GM21447 (cell line): Measurements from ENCODE around the gene SHISA8.

Source experiments
- ATAC-seq: cut with Tn5 transposase; IDR thresholded peaks from one replicate; pipeline ENCODE4 v1.9.1; 2021; ENCODE audit not compliant: unreplicated experiment

The SHISA8 gene

DNA sequence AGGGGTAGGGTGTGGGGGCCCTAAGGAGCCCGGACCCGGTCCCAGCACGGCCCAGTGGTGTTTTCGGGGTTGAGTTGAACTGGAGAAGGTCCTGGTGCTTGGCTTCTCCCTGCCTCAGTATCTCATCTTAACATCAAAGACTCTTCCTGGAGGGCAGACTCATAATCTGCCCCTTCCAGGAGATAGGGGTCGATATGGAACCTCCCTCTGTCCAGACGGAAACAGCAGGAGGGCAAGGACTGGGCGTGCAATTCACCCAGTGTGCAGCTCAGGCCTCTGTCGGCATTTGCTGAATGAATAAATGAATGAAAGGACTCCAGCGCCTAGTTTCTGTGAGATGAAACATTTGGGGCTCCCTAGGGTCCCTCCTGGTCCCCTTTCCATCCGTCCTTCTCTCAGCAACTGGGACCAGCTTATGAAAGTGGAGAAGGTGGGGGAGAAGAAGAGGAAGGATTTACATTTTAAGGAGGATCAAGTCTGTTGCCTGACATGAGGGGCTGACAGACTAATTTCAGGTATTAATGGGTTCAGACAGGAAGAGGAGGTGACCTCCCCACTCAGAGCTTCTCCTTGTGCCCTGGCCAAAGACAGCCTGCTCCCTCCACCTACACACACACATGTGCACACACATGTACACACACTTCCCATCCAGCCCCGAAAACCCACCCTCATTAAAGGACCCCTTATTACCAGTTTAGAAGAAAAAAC, 1.1 kb upstream of the SHISA8 start:
- ATAC-seq: no peak

DNA sequence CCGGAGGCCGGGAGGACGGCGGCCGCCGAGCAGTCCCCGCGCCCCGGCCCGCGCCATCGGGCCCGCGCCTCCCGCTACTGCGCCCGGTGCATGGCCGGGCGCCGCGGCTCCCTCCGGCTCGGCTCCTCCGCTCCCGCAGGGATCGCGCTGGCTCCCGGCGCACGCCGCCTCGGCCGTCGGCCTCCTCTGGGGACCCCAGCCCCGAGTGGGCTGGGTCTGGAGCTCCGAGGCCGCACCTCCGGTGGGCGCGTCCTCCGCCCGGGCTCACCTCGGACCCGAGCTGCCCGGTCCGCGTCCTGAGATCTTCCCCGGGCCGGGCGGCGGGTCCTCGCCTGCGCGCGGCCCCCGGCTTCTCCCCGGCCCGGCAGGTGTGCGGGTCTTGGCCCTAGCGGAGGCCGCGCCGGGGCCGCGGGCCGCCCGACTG, 251 bp downstream of the SHISA8 start:
- ATAC-seq: no peak

DNA sequence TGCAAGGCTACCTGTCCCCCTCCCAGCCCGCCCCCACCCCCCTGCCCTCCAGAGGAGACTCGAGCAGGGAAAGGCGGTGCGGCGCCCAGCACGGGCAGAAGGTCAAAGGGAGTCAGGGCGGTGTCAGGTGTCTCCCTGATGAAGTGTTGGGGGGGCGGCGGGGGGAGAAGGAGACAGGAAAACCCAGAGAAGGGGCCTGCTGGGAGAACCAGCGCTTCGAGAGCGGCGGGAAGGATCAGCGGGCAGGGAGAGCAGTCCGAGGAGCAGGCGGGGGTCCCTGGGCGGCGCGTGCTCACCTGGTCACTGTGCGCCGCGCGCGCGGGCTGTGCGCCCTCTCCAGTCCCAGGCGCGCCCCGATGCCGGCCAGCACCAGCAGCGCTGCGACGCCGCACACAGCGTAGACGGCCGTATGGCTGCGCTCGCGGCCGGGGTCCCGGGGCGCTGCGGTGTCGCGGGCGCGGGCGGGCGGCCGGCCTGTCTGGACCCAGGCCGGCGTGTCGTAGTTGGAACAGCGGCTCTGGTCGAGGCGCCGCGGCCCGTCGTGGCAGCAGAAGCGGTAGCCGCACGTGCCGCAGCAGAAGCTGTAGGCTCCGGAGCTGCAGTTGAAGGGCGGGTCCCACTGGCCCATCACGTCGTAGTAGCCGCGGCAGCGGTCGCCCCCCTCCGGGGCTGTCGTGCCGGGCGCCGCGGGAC, 886 bp downstream of the SHISA8 start:
- no peak for ATAC-seq

DNA sequence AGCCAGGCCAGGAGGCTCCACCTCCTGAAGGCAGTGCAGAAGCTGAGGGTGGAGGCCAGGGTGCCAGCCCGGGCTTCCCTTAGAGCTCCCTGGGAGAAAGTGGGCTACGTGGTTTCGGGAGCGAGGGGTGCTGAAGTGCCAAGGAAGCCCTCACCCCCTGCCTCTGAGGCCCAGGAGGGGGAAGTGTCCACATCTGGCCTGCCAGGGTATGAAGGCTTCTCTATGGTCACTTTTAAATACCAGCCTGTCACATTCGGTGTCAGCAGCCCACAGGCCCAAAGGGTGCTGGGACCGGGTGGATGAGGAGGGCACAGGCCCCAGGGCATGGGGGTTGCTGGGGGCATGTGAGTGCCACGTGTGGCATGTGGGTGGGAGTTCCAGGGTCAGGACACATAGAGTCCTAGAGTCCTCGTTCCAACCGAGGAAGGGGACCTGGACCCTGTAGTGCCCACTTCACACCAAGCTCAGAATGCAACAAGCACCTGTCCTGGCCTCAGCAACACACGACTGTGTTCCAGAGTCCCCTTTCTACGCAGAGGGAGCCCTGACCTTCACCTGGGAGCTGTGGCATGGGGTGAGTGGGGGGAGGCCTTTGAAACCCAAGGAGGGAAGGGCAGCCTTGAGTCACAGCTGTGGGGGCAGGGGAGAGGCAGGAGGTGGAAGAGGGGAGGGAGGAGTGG, 1.7 kb downstream of the SHISA8 start:
- ATAC-seq: no peak

DNA sequence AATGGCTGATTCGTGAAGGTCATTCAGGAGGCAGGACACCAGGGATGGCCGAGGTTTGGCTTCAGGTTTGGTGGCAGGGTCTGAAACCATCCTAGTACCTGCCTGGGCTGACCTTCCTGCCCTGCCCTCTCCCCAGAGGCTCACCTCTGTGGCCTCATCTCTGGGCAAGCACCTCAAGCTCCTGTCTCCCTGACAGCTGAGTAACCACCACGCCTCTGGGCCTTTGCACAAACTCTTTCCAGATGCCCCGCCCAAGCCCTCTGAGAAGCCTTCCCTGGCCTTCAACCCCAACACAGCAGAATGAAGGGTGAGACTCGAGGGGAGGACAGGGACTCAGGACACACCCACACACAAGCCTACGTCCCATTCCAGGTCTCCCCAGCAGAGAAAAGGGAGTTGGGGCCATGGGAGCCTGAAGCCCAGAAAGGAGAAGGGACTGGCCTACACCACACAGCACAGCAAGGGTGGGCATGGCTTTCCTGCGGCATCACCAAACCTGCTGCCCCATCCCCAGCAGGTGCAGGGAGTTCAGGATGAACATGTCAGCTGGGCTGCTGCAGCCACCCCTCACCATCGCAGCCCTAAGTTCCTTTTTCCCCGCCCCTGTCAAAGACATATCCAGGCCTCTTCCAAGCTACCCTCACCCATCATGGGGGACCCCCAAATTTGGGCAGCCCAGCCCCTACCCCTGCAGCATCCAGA, 2.4 kb downstream of the SHISA8 start:
- ATAC-seq: no peak

DNA sequence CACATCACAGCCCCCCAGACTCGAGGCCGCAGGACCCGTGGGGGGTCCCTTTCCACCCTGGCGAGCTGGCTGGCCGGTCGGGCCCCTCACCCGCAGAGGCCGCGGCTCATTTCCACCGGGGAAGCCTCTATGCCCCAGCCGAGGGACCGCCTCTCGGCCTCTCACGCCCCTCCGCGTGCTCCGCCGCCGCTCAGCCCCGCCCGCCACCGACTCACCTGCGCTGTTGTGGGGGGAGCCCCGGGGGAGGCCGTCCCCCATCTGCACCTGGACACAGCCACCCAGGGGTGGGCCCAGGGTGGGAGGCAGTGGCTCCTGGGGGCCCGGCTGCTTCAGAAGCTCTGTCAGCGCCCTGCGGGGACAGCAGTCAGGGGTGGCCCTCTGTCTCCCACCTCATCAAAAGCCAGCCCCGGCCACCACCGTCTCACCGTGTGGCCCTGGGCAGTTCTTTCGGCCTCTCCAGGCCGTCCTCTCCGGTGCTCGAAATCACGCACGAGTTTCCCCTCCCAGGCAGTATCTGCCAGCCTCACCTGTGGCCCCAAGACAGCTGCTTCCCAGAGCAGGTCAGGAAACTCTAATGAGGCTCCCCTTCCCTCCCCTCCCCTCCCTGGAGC, 3.8 kb downstream of the SHISA8 start:
- no peak for ATAC-seq

DNA sequence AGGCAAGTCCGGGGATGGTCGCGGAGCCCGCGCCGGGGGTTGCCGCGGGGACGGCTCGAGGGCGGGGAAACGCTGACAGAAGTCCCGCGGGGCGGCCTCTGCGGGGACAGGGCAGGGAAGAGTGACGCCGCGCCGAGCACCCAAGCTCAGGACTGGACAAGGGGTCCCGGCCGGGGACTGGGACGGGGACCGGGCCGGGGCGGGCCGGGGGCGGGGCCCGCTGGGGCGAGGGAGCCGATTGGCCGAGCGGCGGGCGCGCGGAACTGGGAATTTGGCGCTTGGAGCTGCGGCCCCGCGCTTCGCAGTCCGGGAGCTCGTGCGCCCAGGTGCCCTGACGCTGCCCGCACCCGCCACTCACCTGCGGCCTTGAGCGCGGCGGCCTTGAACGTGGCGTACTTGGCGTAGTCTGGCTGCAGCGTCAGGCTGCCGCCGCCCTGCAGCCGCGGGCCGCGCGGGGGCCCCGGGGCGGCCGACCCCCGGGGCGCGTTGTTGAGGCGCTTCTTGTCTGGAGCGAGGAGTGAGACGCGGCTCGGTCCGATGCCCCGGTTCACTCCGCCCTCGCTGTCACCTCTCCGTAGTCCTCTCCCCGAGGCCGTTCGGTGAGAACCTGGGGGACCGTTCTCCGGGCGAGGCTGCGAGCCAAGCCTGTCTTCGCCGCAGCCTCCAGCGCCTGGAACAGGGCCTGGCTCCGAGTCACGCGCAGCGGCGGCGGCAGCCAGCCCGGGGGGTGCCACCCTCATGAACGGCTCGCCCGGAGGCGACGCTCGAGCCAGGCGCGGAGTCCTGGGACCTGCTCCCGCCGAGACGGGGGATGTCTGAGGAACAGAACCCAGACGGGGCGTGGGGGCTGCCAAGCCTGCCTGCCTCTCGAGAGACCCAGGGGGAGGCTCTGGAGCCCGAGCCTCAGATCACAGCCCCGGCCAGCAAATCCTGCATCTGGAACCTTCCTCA, 4.5 kb downstream of the SHISA8 start:
- ATAC-seq: no peak

DNA sequence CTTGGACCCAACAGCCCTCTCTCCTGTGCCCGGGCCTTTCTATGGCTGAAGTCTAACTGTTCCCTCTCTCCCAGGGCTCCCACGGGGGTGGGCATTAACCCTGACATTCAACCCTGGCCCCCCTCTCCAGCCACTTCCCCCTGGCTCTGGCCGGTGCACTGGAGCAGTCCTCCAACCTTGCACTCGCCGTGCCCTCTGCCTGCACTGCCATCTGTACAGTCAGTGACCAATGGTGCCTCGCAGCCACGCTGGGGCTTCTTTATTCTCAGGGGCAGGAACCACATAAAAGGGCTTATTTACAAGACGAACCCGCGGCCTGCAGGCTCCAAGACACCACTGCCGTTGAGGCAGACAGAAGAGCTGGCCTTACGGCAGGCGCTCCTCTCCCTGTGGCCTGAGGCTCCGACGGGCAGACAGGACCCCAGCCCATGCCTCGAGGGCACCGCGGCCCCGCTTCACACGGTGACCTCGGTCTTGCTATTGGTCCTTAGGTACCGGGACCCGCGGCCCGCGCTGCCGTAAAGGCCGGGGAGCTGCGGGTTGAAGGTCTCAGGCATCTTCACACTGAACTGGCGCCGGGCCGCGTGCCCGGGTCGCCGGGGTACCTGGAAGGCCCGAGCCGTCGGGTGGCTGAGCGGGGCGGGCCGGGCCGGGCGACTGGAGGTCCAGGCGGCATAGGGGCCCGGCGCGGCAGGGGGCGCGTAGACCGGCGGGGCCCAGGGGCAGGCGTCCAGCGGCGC, 5.4 kb downstream of the SHISA8 start:
- ATAC-seq: no peak

DNA sequence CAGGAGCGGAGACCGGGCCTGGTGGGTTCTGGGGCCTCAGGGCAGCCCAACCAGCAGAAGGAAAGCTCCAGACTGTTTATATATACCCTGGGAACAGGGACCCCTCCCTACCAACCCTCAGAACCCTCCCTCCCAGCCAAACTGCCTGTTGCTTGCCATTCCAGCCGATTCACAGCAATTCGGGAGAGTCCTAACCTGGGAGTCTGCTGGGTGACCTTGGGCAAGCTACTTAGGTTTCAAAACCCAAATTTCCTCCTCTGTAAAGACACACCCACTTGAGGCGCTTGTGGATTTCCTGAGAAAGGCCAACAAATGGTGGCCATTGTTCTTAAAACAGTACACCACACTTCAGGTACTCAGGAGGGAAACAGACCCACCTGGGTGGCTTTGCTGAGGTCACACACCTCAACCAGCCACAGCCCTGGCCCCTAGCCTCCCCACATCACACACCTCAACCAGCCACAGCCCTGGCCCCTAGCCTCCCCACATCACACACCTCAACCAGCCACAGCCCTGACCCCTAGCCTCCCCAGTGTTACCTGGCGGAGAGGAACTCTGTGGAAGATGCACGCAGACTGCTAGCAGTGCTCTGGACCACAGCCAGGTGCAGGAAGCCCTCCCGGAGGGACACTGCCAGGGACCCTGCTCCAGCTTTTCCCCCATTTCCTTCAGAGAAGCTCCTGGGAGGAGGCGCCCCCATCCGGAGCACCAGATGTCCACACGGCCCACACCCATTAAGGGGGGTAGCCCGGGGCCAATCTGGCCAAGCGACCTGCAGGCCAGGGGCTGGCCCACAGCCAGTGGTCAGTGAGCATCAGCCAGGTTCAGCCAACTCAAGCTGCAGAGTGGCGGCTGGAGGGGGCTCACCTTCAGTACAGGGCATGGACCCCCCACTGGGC, 6.2 kb downstream of the SHISA8 start:
- ATAC-seq: no peak

DNA sequence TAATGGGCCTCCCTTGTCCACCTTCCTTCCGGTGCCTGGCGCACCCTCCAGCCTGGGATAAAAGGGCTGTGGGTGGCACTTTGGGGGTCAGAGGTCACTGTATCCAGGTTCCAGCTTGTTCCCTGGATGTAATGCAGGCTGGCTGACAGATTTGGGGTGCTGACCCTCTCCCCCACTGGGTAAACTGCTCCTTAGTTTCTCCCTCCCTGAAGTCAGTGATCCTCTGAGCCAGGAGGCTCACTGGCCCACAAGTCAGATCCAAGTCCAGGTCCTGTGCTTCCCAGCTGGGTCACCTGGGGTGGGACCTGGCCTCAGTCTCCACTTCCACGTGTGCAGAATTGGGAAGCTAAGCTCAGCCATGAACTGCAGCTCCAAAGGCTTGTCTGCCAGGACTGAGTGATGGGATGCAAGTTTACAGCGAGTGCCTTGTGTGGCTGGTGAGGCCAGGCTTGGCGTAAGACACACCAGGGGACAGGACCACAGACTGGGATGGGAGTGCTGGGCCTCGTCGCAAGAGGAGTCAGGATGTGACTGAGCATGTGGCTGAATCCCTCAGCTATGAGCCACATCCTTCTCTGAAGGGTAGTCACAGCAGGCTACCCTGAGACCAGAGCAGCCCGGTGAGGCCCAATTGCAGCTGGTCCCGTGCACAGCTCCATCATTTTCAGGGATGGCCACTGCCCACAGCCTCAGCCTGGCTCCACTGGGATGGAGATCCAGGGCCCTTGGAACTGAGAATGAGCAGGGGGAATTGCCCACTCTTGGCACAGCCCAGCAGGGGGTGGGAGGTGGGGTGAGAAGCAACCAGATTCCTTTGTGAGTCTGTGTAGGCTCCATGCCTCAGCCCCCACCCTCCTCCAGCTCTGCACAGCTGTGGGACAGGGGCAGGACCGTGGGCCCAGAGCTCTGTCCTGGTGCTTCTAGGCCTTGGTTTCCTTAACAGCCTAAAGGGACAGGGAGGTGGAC, 7.2 kb downstream of the SHISA8 start:
- ATAC-seq: no peak

DNA sequence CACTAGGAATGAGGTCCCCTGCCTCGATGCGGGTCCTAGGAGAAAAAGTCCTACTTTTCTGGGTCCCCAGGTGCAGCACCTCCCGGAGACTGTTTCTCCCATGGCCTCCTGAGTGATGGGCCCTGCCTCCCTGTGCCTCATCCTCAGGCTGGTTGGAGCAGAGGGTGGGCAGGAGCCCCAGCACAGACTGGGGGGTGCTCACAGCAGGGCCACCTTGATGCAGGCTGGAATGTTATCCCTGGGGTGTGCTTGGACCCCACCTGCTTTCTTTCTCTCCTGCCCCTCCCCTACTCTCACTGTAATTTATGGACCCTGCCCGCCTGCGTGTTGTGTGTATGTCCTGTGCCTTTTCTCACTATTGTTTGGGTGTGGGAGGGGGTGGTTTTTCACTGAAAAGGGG, 8.1 kb downstream of the SHISA8 start:
- no peak for ATAC-seq

DNA sequence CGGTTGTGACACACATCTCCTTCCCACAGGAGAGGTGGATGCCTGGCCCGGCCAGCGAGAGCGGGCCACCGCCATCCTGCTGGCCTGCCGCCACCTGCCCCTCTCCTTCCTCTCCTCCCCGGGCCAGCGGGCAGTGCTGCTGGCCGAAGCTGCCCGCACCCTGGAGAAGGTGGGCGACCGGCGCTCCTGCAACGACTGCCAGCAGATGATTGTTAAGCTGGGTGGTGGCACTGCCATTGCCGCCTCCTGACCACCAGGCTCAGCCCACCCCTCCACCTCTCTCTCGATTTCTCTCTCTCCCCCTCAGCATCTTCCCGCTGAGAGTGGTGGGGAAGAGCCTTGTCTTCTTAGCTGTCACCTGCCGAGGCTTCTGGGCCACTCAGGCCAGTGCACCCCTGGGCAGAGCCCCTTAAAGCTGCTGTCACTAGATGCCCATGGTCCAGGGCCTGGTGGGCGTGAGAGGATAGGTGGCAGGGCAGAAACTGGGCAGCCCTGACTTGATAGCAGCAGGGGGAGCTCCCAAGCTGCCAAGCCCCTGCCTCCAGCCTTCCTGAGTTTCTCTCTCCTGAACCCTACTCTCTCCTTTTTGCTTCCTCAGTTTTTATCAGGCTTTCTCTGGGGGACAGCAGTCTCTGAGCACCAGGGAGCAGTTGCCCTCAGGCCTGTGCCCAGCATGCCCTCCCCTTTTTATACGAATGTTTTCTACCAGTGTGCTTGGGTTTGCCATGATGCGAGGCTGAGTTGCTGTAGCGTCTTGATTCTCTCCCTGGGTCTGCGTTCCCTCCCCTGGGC, 9.3 kb downstream of the SHISA8 start:
- no peak for ATAC-seq

DNA sequence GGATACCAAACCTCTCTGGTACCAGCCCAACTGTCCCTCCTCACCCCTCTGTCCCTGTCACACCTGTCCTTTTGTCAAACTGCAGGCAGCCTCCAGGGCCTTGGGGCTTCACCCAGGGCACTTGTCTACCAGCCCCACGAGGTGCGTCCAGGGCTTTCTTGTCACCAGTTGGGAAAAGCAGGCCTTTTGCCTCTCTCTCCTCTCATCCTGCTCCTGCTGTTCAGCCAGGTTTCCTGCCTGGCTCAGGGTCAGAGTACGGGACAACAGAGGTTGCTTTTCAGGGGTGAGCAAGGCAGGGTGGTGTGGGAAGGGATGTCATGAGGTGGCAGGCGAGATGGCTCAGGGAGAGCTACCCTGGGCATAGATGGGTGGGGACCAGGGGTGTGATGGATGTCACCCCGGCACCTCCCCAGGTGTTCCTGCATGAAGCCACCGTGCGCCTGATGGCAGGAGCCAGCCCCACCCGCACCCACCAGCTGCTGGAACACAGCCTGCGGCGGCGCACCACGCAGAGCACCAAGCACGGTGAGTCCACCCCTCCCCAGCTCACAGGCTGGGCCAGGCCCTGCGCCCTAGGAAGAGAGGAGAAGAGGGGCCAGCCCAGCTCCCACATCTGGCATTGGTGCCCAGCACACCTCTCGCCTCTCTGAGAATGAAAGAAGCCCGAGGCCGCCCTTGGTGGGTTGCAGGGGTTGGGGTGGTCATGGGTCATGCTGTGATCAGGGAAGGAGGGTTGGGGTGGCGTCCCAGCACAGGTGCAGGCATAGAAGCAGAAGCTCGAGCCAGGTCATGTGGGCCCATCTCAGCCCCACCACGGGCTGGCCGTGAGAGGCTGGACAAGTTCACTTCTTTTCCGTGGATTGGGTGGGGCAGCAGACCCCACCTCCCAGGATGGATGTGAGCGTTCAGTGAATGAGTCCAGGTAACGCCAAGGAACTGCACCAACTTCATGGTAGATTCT, 10.1 kb downstream of the SHISA8 start:
- ATAC-seq: no peak

DNA sequence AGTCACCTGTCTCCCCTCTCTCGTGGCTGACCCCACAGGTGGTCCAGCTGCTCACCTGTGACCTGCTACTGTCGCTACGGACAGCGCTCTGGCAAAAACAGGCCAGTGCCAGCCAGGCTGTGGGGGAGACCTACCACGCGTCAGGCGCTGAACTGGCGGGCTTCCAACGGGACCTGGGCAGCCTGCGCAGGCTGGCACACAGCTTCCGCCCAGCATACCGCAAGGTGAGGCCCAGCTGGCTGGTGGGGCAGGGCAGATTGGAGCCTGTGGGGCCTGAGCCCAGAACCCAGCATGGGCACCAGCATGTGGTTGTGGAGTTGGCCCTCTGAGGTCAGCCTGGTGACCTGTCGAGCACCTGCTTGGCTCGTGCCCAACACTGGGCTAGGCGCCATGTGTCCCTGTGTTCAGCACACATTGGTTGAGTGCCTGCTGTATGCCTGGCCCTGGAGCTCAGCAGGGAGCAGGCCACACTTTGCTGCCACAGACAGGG, 11.9 kb downstream of the SHISA8 start:
- no peak for ATAC-seq

DNA sequence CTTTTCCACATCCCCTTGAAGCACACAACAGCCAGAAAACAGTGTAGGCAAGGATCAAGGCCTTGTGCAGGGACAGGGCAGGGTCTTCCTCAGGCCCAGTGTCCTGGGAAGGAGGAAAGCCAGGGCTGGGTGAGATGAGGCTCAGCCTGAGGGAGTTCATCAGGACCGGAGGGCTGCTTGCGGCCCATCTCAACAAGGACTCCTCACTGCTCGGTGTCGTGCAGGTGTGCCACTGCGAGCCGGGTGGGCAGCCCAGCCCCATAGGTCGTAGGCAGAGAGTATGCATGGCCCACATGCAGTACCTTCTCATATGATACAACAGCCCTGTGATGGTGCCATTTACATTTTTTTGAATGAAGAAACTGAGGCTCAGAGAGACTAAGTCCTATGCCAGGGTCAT, 12.9 kb downstream of the SHISA8 start:
- no peak for ATAC-seq
